Left colon (tissue), 2 donors: ENCODE measurements around the gene SCARF2. TPM values are rescaled to one million over a fixed set of nuclear protein-coding genes. Genes with fewer than 3 reads are reported as not detected.

Experiments used
- ATAC-seq: fragments of 200-7000 bp; cut with Tn5 transposase; one replicate; pipeline ENCODE4 v1.9.1; 2020; ENCODE audit warnings: mild to moderate bottlenecking, moderate library complexity
- DNase-seq, 2 donors: peaks; one replicate each; pipeline ENCODE4 v3.0.0-alpha.2; 2020
- intact Hi-C, 2 donors: fragments of 100-400 bp; cut with DNase I in 1 of 2; cut with micrococcal nuclease in 1 of 2; formaldehyde crosslinking; loops; one replicate each; pipeline versions ENCODE4 v1.11.2 to v1.14.0; 2022; cut with DNase I, micrococcal nuclease
- total RNA-seq, 2 donors: library from RNA; stranded (reverse); fragmentation: NEBNext Ultra II Directional; extraction: Animal tissue kit (Norgen Biotek cat#: 25700); gene quantifications; one replicate each; pipeline ENCODE4 v1.2.1, GENCODE V29; 2021
- donor health status: DM: no; HTN: no; CAD: no.
- donor health status: DM: yes; HTN: yes; CAD: no.

Gene SCARF2
- total RNA-seq, 2 donors from 2014 or later, result 1.8 to 3.2 TPM

DNA sequence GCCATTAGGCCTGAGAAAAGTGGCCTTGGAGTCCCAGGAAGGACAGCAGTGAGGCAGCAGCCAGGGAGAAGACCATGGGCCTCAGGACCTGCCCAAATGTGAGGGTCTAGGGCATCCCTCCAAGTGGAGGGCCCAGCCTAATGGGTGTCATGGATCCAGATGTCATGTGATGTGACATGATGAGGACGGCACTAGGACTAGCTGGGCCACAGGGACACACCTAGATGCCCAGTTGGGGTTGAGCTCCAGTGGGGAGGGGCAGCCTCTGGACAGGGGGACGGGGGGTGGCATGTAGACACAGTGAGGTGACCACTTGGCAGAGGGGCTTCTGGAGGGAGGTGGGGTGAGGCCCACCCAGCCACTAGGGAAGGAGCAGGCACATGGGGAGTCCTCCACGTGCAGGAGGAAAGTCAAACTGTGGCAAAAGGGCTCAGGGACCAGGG, 5.4 kb downstream of the SCARF2 start:
- ATAC-seq (no peak), DNase-seq (no peak)
- intact Hi-C loops, result no loop called here

DNA sequence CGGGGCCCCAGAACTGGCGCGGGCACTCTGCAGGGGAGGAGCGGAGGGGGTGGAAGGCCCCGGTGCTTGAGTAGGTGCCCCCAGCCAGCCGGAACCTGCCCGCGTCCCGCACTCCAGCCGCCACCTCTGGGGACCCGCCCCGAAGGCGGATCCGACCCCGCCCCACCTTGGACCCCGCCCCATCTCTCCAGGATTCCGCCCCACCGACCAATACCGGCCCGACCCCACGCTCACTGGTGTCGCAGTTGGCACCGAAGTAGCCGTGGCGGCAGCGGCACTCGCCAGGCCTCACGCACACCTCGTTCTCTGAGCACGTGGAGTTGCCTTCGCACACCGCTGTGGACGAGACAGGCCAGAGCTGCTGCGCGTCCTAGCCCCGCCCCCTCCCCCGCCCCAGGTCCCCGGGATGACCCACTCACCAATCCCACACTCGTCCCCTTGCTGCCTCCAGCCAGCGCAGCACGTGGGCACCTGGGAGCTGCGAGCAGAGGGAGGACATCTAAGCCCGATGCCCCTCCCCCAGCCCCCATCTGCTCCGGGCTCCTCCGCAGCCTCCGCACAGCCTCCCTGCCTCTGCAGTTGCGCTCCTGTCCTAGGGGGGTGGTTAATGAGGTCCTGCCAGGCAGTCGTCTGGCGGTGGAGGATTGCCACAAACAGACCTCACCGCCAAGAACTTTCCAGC, 6.0 kb downstream of the SCARF2 start:
- intact Hi-C loops, result no loop called here
- DNase-seq (no peak), ATAC-seq (no peak)

DNA sequence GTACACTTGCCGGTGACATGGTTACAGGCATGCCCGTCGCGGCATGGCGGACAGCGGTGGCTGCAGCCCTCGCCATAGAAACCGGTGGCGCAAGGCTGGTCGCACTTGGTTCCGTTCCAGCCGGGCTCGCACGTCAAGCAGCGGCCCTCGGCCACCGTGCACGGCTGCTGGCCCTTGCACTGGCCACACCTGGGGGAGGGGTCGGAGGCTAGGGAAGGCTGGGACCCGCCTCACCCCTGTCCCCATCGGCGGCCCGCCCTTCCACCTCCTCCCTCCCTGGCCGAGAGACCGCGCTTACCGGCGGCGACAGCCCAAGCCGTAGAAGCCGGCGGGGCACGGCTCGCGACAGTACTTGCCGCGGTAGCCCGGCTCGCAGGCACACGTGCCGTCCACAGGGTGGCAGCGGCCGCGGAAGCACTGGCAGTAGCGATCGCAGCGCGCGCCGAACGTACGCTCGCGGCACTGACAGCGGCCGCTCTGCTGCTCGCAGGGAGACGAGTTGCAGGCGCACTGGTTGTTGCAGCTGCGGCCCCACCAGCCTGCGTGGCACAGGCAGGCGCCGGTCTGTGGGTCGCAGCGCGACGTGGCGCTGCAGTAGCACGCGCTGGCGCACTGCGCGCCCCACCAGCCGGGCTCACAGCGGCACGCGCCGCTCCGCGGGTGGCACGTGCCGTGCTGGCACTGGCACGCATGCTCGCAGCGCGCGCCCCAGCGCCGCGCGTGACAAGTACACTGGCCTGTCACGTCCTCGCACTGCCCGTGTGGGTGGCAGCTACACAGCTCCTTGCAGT, 6.7 kb downstream of the SCARF2 start:
- ATAC-seq (peak; percentile 77), DNase-seq (peak; percentile 40 to 69)
- intact Hi-C loops, result no loop called here

DNA sequence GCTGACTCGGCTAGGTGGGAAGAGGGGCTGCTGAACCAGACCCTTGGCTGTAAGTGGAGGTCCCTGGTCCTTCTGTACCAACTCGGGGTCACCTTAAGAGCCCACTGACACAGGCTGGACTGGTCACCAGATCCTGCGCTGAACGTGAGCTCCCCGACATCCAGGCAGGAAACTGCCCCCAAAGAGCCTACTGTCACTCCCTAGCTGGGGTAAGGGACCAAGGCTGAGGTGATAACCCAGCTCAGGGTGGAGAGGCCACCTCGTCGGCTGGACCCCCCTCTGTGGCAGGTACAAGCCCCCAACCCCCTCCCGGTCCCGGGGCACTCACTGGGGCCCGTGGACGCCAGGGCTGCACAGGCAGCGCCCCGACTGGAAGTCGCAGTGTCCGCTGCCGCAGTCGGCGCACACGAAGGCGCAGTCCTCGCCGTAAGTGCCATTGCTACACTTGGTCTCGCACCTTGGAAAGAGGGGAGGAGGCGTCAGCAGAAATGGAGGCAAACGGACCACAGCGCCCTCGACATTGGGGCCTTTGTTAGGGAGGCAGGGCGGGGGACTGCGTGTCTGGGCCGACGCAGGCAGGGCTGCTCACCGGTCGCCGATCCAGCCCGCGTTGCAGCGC, 7.4 kb downstream of the SCARF2 start:
- intact Hi-C loops, result no loop called here
- ATAC-seq (peak; percentile 9), DNase-seq (no peak)

DNA sequence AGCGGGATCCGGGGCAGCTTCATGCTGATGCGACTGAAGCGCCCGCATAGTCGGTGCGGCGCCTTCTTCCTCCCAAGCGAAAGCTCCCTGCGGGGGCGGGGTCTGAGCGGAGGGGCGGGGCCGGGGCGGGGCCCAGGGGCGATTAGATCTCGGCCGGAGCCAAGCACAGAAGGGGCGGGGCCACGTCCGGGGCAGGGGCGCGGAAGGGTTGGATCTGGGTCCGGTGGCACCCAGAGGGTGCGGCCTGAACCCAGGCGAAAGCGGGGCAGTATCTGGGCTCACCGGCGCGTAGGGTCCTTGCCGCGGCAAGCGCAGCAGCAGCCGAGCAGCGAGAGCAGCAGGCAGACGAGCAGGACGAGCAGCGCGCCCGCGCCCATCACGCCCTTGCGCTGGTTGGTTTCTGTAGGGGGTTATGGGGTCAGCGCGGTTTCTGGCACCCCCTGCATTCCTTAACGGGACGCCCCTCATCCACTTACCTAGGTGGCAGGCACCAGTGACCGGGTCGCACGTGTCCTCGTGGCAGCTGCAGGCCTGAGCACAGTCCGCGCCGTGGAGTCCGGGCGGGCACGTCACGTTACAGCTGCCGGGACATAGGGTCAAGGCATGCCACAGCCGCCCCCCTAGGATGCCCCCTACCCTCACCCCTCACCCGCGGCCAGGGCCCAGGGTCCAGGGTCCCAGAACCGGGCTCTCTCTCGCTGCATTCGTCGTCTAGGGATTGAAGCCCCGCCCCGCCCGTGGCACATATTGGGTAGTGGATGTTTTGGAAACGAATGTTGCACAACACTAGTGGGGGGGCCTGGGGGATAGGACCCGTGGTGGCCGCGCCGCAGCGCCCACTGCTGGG, 8.1 kb downstream of the SCARF2 start:
- intact Hi-C loops, result loop anchor here in 1 of 2 donors (10.0 kb wide), 1 partner anchor 65 kb away; the partner anchor contains the start of gene KLHL22
- DNase-seq (peak; percentile 74 to 87), ATAC-seq (peak; percentile 84)

DNA sequence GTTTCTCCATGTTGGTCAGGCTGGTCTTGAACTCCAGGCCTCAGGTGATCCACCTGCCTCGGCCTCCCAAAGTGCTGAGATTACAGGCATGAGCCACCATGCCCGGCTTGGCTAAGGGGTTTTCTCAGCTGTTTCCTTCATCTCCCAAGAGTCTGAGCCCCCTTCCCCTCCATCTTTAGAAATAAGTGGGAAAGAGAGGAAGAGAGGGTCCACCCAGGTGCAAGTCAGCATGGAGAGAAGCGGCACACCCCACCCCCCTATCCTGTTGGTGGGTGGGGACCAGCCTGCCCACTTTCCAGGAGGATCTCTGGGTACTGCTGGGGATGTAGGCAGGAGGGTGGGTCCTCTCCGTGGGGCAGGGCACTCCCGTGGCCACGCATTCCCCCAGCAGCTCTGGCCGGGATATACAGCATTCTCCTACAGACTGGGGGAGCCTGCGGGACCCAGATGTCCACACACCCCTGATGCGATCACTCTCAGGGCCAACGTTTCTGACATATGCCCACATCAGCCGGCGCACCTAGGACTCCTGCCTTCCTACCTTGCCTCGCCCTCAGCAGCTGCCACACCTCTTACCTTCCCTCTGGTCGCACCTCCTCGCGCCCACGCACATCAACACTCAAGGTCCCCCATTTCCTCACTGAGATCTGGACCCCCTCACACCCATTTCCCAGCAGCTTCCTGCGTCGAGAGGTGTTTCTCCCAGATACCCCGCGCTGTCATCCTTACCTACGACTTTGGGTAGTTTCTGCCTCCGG, 8.9 kb downstream of the SCARF2 start:
- intact Hi-C loops, result loop anchor here in 1 of 2 donors (10.0 kb wide), 1 partner anchor 66 kb away; the partner anchor contains the start of gene KLHL22
- no peak for DNase-seq

DNA sequence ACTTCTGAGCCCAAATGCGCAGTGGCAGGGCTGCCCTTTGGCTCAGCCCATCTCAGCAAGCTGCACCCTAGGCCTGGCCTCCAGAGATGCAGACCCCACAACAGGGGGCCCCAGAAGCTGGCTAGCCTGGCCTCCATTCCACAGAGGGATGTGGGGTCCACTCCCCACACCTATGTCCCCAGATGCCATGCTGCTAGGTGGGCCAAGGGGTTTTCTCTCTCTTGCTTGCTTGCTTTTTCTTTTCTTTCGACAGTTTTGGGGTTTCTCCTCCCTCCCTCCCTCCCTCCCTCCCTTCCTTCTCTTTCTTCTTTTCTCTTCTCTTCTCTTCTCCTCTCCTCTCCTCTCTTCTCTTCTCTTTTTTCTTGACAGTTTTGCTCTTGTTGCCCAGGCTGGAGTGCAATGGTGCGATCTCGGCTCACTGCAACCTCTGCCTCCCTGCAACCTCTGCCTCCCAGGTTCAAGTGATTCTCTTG, 9.6 kb downstream of the SCARF2 start:
- no peak for ATAC-seq
- DNase-seq, result no peak
- intact Hi-C loops, result loop anchor here in 1 of 2 donors (10.0 kb wide), 1 partner anchor 67 kb away; the partner anchor contains the start of gene KLHL22

More for the DNA sequence above, 8.9 kb downstream of the SCARF2 start:
- ATAC-seq, result no peak

DNA sequence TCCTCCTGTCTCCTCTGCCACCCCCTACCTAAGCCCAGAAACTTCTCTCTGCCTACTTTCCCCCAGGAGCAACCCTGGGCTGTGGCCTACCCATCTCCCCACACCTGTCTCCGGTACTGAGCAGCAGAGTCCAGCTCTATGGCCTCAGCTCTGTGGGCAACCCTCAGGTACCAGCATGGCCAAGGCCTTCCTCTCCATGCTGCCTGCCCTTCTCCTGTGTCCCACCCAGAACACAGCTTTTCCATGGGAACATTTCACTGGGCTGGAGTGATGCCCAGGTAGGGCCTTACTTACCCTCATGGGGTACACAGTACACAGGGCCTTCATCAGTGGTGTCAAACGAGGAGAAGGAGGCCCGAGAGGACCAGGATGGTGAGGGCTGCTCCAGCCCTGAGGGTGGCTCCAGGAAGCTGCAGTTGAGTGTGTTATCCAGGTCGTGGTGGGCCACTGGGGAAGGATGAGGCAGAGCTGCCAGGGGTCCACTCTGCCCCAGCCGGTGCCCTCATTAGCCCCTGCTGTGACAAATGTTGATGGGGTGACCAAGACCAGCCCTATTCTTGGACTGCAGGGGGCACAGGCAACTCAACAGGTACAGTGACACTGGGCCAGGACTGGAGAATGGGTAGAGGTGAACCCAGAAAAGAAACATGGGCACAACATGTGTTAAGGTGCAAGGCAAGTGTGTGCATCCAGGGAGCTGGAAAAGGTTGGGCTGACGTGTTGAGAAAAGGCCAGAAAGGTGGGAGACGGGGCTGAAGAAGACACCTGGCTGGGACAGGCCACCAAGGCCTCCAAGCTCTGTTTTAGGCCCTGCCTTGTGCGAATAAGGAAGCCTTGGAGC, 10.3 kb downstream of the SCARF2 start:
- ATAC-seq (no peak), DNase-seq (no peak)
- intact Hi-C loops, result loop anchor here in 1 of 2 donors (10.0 kb wide), 1 partner anchor 67 kb away; the partner anchor contains the start of gene KLHL22

DNA sequence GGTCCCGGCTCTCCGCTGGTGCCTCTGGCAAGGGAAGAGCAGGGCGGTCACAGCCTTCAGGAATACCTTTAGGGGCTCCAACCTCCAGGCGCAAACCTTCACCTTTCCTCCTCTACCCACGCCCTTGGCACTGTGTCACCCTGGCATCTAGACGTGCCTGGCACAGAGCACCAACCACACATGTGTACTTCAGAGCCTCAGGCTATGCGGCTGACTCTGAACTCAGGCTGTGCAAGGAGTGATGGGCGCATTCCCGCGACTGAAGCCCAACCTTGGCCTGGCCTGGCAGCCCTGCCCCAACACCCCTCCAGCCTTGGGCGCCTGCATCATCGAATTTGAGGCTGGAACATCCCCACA, 11.4 kb downstream of the SCARF2 start:
- intact Hi-C loops, result loop anchor here in 1 of 2 donors (10.0 kb wide), 1 partner anchor 69 kb away; the partner anchor contains the start of gene KLHL22
- ATAC-seq (no peak), DNase-seq (no peak)

DNA sequence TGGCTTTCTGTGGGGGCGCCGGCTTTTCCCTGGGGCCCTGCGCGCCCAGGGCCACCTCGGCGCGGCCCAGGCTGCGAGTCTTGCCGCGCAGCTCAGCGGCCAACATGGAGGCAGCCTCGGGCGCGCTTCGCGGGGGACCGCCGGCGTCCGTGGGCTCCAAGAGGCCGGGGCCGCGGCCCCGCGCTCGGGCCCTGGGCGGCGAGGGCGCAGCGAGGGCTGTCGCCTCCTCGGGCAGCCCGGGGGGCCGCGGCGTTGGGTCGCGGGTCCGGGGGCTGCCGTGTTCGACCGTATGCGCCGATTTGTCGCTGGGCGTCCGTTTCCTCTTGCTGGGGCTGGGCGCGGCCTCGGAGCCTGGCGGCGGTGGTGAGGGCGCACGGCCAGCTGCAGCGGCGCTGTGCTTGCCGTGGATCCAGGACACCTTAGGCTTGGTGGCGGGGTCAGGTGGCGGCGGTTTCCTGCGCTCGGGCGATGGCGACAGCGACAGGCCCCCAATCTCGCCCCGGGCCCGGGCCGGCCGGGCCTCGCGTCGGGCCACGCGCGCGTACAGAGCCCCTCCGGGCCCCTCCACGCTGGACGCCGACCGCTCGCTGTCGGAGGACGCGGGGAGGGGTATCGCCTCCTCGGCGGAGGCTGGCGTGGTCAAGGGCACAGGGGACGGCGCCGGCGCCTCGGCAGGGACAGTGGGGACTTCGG, 11.9 kb downstream of the SCARF2 start:
- intact Hi-C loops, result loop anchor here in 1 of 2 donors (10.0 kb wide), 1 partner anchor 69 kb away; the partner anchor contains the start of gene KLHL22
- DNase-seq (no peak), ATAC-seq (no peak)

DNA sequence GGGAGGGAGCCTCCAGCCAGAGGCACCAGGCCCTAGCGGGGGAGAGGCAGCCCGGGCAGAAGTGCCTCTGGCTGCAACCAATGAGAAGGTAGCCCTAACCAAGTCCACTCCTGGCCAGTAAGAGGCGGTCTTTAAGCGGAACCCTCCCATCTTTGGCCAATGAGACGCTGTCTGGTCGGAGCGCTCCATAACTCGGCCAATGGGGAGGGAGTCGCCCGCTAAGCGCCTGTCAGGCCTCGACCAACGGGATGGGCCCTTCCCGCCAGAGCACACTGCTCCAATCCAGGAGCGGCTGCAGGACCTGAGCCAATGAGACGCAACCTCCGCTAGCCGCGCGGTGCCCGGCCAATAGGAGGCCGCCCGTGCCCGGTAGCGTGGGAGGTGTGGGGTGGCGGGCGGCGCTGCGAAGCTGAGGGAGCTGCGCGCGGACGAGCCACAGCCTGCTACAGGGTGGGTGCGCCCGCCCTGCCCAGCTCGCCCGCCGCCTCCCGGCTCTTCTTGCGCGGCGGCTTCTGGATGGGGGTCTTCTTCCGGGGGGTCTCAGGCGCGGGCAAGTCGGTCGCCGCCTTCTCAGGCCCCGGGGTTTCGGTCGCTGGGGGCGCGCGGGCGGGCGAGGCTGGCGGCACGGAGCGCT, 12.6 kb downstream of the SCARF2 start:
- DNase-seq (no peak), ATAC-seq (no peak)
- intact Hi-C loops, result loop anchor here in 1 of 2 donors (10.0 kb wide), 1 partner anchor 70 kb away; the partner anchor contains the start of gene KLHL22

DNA sequence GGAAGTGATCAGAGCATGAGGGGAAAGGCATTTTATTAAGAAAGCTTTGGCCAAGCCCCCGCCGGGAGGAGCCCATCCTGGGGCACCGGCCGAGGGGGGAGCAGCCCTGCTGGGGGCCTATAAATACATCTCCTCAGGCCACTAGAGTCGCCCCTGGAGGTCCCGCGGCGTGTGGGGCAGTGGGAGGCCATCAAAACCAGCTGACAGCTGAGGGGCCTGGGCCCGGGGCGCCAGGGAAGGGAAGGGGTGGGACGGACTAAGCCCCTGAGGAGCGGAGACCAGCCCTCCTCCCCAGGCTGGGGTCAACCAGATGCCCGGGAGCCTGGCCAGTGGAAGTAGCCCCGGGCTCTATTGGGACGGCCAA, 13.1 kb downstream of the SCARF2 start:
- intact Hi-C loops, result loop anchor here in 1 of 2 donors (10.0 kb wide), 1 partner anchor 70 kb away; the partner anchor contains the start of gene KLHL22
- DNase-seq (no peak), ATAC-seq (no peak)

DNA sequence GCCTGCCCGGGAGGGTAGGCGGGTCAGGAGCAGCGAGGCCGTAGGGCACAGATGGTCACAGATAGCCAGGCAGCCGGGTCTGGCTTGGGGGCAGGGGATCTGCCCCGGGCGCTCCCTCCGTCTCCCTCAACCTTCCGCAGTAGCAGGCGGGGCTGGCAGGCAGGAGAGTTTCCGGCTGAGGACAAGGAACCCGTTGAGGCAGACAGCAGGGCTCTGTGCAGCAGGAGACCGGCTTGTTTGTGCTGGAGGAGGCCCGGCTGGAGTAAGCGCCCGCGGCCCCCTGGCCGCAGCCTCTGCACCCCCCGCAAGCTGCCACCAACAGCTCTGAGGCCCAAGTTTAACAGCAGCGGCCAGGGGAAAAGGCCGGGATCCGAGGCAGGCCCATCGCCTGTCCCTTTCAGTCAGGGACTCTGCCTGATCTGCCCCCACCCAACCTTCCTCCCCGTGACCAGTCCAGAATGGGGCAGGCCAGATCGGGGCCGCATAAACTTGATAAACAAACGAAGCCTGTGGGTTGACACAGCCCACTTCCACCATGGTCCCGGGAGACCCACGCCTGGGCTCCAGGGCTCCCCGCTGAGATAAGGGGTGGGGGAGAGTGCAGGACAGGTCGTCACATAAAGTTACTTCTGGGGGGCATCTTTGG, 13.6 kb downstream of the SCARF2 start:
- ATAC-seq, result peak; percentile 5
- DNase-seq, result no peak
- intact Hi-C loops, result loop anchor here in 1 of 2 donors (10.0 kb wide), 1 partner anchor 71 kb away; the partner anchor contains the start of gene KLHL22

DNA sequence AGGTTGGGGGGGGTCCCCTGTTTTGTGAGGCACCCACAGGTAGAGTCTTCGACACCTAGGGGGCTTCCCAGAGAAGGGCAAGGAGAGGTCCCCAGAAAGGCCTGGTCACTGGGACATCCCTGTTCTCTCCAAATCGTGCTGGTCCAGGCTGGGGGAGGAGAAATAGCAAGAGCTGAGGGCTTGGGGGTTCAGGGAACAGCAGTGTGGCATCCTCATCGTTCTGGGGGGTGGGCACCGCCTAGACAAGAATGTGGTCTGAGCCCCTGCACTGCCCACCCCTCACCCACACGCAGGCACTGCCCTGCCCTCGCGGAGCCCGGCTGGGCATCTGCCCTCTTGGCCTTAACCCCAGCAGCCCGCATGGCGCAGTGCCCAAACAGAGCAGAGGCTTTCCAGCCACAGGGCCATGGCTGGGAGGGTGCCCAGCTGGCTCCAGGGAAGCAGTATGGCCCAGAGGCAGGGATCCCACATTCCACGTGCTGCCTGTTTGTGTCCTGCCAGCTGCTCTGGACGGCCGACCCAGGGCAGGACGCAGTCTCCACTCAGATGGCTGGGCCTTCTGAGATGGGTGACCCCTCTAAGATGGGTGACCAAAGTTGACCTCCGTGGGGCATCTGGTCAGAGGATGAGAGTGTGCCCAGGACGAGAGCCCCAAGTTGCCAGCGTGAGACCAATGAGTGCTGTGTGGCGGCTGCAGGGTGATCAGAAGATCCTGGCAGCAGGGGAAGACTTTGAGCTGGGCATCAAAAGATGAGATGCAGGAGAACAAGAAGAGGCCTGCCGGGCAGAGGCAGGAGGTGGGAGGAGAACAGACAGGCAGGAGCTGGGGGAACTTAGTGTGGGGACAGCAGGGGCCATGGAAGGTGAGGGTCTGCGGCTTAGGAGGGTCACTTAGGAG, 14.4 kb downstream of the SCARF2 start:
- peak in 1 of 2 donors; percentile 47 for DNase-seq
- peak; percentile 8 for ATAC-seq
- intact Hi-C loops, result loop anchor here in 1 of 2 donors (10.0 kb wide), 1 partner anchor 72 kb away; the partner anchor contains the start of gene KLHL22
